Mucosa of rectum (tissue), 2 donors: Measurements from ENCODE around the gene GSG1.
"Not testable (repeated sequence)": the region's sequence is repeated elsewhere in the genome, so short reads cannot be mapped to it uniquely, and the experiment has no call there.

ENCODE experiments used
- H3K27ac ChIP-seq, 2 donors: one replicate each; pipeline ENCODE4 v1.7.0; 2013; ENCODE audit warnings: inconsistent platforms in 2 of 2, low read depth in 2 of 2, low read length in 2 of 2
- H3K27me3 ChIP-seq, 2 donors: one replicate each; pipeline ENCODE4 v1.7.0; 2013; ENCODE audit warnings: low read length in 2 of 2; ENCODE audit not compliant: control insufficient read depth in 2 of 2, insufficient read depth in 2 of 2
- H3K36me3 ChIP-seq, 2 donors: one replicate each; pipeline ENCODE4 v1.7.0; 2013; ENCODE audit warnings: low read length in 2 of 2; ENCODE audit not compliant: control insufficient read depth in 2 of 2, insufficient read depth in 2 of 2
- H3K4me1 ChIP-seq, 2 donors: one replicate each; pipeline ENCODE4 v1.7.0; 2013; ENCODE audit warnings: low read length in 2 of 2, mild to moderate bottlenecking in 1 of 2; ENCODE audit not compliant: control insufficient read depth in 2 of 2, insufficient read depth in 2 of 2
- H3K4me3 ChIP-seq, 2 donors: one replicate each; pipeline ENCODE4 v1.7.0; 2013; ENCODE audit warnings: low read length in 2 of 2
- H3K9ac ChIP-seq, 2 donors: one replicate each; pipeline ENCODE4 v1.7.0; 2013; ENCODE audit warnings: low read length in 2 of 2, low read depth in 1 of 2, mild to moderate bottlenecking in 1 of 2
- H3K9me3 ChIP-seq, 2 donors: one replicate each; pipeline ENCODE4 v1.7.0; 2013; ENCODE audit warnings: low read length in 2 of 2; ENCODE audit not compliant: control insufficient read depth in 2 of 2
- donor health status: healthy.
- donor health status: Normal muscosa, but diverticular disease.

The GSG1 gene

GRCh38 chr12:13044002-13044905 is 59.2 kb downstream of the GSG1 start, which contains the start of gene FAM234B:
Gene FAM234B (plus strand): TSS chr12:13044381. CDS start chr12:13044404, 23 bp downstream.
- H3K36me3 ChIP-seq = no peaks in the 10 kb centered on the region
- peaks cover 13 to 18% of the 10 kb centered on the region in 2 donors for H3K4me1 ChIP-seq
- peak within 1 kb of the TSS; percentile 80 to 86 for H3K4me3 ChIP-seq
- H3K27me3 ChIP-seq = peaks cover 13 to 55% of the 10 kb centered on the region in 2 donors
- no peaks in the 10 kb centered on the region for H3K9me3 ChIP-seq
- H3K9ac ChIP-seq = peak within 1 kb of the TSS; percentile 34 to 67
- H3K27ac ChIP-seq = no peak within 1 kb of the TSS

- Histone ChIP-seq H3K27me3 (peaks cover 12 to 46% of the 10 kb centered on the region in 2 donors), H3K4me3 (no peak overlapping the region), H3K36me3 (no peaks in the 10 kb centered on the region), H3K27ac (no peak overlapping the region), H3K4me1 (peaks cover 14 to 18% of the 10 kb centered on the region in 2 donors), H3K9me3 (no peaks in the 10 kb centered on the region), H3K9ac (no peak overlapping the region)
Observed at GRCh38 chr12:13042666-13043230, 60.7 kb downstream of the GSG1 start.

GRCh38 chr12:13041224-13041623 is 62.2 kb downstream of the GSG1 start:
- Histone ChIP-seq H3K9ac (no peak overlapping the region), H3K36me3 (no peaks in the 10 kb centered on the region), H3K9me3 (no peaks in the 10 kb centered on the region), H3K4me3 (no peak overlapping the region), H3K27ac (no peak overlapping the region), H3K4me1 (peaks cover 14 to 18% of the 10 kb centered on the region in 2 donors), H3K27me3 (peaks cover 14 to 45% of the 10 kb centered on the region in 2 donors)

GRCh38 chr12:13039328-13039956 is 64.0 kb downstream of the GSG1 start:
- Histone ChIP-seq H3K9ac (no peak overlapping the region), H3K27ac (no peak overlapping the region), H3K27me3 (peaks cover 11 to 29% of the 10 kb centered on the region in 2 donors), H3K4me1 (peaks cover 13 to 14% of the 10 kb centered on the region in 2 donors), H3K4me3 (no peak overlapping the region), H3K9me3 (no peaks in the 10 kb centered on the region), H3K36me3 (no peaks in the 10 kb centered on the region)

- Histone ChIP-seq H3K27ac (no peak overlapping the region), H3K36me3 (no peaks in the 10 kb centered on the region), H3K27me3 (peaks cover 8 to 24% of the 10 kb centered on the region in 2 donors), H3K4me3 (no peak overlapping the region), H3K4me1 (peaks cover 6 to 12% of the 10 kb centered on the region in 2 donors), H3K9ac (no peak overlapping the region), H3K9me3 (no peaks in the 10 kb centered on the region)
Observed at GRCh38 chr12:13038491-13039161, 64.8 kb downstream of the GSG1 start.

- Histone ChIP-seq H3K4me1 (peaks cover 6 to 12% of the 10 kb centered on the region in 2 donors), H3K27me3 (peaks cover 5 to 11% of the 10 kb centered on the region in 2 donors), H3K9ac (no peak overlapping the region), H3K4me3 (no peak overlapping the region), H3K36me3 (no peaks in the 10 kb centered on the region), H3K9me3 (no peaks in the 10 kb centered on the region), H3K27ac (no peak overlapping the region)
Observed at GRCh38 chr12:13036881-13037280, 66.6 kb downstream of the GSG1 start.

- H3K9ac ChIP-seq, H3K9me3 ChIP-seq, H3K4me3 ChIP-seq, H3K27me3 ChIP-seq, H3K36me3 ChIP-seq, H3K27ac ChIP-seq: not testable (repeated sequence)
- H3K4me1 ChIP-seq = peaks cover 6 to 11% of the 10 kb centered on the region in 2 donors
Observed at GRCh38 chr12:13035335-13035734, 68.1 kb downstream of the GSG1 start.
